WI38 (cell line): ENCODE measurements around the gene AP1S1.
"Not testable (repeated sequence)": the region's sequence is repeated elsewhere in the genome, so short reads cannot be mapped to it uniquely, and the experiment has no call there.

Experiments
- H3K4me3 ChIP-seq: 2 replicates; pipeline ENCODE4 v1.5.1; 2011; ENCODE audit warnings: low read depth, mild to moderate bottlenecking, control low read depth, low read length
- TF ChIP-seq, protein P1 (sequence below): IDR thresholded peaks from 2 replicates; pipeline ENCODE4 v1.5.1; 2012; ENCODE audit warnings: low read depth, mild to moderate bottlenecking, control low read depth, low read length

The AP1S1 gene

GRCh38 chr7:101195884-101196283, 41.6 kb downstream of the AP1S1 start:
- TF ChIP-seq, protein P1, sequence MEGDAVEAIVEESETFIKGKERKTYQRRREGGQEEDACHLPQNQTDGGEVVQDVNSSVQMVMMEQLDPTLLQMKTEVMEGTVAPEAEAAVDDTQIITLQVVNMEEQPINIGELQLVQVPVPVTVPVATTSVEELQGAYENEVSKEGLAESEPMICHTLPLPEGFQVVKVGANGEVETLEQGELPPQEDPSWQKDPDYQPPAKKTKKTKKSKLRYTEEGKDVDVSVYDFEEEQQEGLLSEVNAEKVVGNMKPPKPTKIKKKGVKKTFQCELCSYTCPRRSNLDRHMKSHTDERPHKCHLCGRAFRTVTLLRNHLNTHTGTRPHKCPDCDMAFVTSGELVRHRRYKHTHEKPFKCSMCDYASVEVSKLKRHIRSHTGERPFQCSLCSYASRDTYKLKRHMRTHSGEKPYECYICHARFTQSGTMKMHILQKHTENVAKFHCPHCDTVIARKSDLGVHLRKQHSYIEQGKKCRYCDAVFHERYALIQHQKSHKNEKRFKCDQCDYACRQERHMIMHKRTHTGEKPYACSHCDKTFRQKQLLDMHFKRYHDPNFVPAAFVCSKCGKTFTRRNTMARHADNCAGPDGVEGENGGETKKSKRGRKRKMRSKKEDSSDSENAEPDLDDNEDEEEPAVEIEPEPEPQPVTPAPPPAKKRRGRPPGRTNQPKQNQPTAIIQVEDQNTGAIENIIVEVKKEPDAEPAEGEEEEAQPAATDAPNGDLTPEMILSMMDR = no peak
- H3K4me3 ChIP-seq = no peak overlapping the region

DNA sequence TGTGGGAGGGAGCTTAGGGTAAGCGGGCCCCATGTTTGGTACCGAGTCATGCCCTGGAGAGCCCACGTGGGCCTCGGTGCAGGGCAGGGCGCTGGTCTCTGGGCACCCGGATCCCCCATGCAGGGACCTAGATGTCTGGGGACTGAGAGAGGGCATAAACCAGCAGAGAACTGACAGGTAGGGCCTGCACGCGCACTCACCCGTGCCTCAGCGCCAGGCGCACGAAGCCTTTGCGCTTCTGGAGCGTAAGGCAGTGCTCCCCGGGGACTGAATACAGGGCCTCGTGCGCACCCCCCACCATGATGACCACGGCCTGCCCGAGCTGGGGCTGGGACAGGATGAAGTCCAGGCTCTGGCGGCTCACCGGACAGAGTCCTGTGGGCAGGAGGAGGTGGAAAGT, 43.7 kb downstream of the AP1S1 start:
- TF ChIP-seq, protein P1 = no peak
- no peak overlapping the region for H3K4me3 ChIP-seq

GRCh38 chr7:101198476-101198875, 44.2 kb downstream of the AP1S1 start:
- TF ChIP-seq, protein P1 = no peak
- no peak overlapping the region for H3K4me3 ChIP-seq

DNA sequence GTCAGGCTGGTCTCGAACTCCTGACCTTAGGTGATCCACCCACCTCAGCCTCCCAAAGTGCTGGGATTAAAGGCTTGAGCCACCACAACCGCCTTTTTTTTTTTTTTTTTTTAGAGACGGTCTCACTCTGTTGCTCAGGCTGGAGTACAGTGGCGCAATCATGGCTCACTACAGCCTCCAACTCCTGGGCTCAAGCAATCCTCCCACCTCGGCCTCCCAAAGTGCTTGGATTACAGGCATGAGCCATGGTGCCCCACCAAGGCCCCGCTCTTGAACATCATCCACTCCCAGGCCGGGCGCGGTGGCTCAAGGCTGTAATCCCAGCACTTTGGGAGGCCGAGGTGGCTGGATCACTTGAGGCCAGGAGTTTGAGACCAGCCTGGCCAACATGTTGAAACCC, 45.2 kb downstream of the AP1S1 start:
- not testable (repeated sequence) for H3K4me3 ChIP-seq

DNA sequence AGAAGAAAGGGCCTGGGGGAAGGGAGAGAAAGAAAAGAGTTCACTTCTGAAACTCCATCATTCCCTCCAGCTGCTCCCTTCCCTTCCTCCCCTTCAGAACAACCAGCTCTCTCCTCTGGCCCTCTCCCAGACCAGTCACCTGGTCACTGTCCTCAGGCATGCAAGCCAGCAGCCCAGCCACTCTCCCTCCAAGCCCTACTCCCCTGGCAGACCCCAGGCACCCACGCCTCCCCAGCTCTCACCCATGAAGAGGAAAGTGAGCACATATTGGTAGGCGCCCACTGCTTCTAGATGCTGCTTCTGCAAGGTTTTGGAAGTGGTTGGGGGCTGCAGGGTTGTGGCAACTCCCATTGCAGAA, 46.2 kb downstream of the AP1S1 start:
- H3K4me3 ChIP-seq = no peak overlapping the region
- TF ChIP-seq, protein P1 = no peak

DNA sequence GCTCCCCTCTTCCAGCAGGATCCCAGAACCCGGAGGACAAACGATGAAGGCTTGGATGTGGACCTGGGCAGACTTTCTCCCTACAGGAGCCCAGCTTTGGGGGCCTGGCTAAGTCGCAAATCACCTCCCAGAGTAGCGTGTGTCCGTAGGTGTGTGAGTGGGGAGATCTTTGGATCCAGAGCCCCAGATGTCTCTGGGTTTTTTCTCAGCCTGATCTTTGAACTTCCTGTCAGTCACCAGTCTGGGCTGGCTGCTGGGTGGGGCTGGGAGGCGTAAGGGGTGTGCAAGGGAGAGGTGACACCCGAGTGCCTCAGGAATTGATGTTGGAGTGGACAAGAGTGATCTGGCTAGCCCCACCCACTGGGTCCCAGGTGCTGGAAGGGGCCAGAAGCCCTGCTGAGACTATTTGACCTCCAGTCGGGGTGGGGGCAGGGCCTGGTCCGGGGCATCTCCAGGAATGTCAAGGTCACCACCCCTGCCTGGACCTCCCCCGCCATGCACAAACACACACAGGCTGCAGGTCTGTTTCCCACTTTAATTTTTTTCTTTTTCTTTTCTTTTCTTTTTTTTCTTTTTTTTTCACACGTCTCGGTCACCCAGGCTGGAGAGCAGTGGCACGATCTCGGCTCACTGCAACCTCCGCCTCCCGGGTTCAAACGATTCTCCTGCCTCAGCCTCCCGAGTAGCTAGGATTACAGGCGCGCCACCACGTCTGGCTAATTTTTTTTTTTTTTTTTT, 46.8 kb downstream of the AP1S1 start, which contains the start of gene MOGAT3:
MOGAT3 (minus strand) TSS at position 175 of the 738 bp plus-strand sequence. CDS start 182 bp downstream, outside the sequence.
- TF ChIP-seq, protein P1 = no peak
- H3K4me3 ChIP-seq = no peak within 1 kb of the TSS

- no peak overlapping the region for H3K4me3 ChIP-seq
- TF ChIP-seq, protein P1 = no peak
Measured at GRCh38 chr7:101201695-101202602, 47.7 kb downstream of the AP1S1 start.
